Stimulated activated CD4-positive, alpha-beta T cell treated with anti-CD3 and anti-CD28 coated beads, TNF-alpha, amount 100 ng/mL, for 1 hour (primary cell): Measurements from ENCODE around the gene HEMK1.
A peak's percentile ranks its signal among the peaks of the same experiment; 100 is the strongest.

Experiments used
- DNase-seq, 3 donors: peaks; one replicate each; pipeline ENCODE4 v3.0.0-alpha.2; 2020; ENCODE audit warnings: low read depth in 3 of 3, low spot score in 1 of 3

The HEMK1 gene

DNA sequence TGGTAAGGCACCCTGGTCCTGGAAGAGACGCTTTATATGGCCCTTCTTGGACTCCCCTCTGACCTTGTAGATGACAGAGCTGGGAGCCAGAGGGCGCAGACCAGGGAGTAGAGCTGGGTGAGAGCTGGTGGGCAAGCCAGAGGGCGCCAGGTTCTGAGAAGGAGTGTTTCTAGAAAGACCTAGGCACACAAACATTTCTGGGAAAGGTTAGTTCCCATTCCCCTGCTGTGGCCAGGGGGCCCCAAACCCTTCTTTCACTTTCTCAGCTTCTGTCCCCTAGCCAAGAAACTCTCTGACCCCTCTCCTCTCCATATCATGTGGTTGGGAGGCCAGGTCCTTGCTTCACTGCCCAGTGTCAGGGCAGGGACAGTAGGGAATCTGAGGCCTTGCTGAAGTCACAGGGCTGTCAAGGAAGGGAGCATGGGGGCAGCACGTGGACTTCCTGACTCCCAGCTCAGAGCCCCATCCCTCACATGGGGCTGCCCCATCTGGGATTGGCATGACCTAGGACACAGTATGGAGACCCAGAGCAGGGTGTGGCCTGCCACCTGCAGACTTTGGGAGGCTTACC lies 3.6 kb downstream of the HEMK1 start:
- DNase-seq, result peak in 1 of 3 donors; percentile 35

DNA sequence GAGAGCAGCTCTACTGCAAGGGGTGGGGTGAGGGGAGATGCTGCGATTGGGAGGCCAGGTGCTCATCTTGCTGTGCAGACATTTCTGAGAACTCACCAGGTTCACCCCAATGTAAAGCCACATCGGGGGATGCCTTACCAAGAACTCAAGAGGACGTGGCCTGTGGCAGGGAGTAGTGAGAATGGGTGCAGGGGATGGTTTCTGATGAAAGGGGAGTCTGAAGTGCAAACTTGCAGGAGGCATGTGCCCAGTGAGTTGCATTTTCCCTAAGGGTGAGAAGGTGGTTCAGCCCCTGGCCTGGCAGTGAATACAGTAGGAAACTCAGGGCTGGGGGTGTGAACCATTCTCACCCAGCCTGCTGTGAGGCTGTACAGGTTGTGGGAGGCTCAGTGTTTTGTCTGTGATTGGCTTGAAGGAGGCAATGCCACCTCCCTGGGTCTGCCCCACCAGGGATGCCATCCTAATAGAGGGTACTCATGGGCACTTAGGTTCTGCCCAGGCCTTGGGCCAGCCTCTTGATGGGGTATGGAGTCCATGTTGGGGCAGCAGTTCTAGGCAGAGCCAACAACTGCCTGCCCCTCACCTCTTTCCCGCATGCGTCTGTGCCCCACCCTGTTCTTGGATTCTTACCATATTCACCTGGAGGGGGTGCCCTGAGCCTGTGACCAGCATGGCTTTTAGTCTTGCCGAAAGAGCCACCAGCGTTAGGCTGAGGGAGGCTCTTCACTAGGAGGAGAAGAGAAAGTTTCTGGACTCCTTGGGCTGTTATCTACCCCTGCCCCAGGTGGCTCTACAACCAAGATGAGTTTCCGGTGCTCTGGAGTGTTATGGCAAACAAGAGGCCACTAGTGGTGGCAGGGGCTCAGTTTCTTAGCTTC lies 4.5 kb downstream of the HEMK1 start:
- DNase-seq, result peak in 1 of 3 donors; percentile 32

GRCh38 chr3:50574444-50574831 lies 5.1 kb downstream of the HEMK1 start:
- DNase-seq, result no peak

GRCh38 chr3:50575372-50575771 lies 6.0 kb downstream of the HEMK1 start:
- DNase-seq, result no peak

DNA sequence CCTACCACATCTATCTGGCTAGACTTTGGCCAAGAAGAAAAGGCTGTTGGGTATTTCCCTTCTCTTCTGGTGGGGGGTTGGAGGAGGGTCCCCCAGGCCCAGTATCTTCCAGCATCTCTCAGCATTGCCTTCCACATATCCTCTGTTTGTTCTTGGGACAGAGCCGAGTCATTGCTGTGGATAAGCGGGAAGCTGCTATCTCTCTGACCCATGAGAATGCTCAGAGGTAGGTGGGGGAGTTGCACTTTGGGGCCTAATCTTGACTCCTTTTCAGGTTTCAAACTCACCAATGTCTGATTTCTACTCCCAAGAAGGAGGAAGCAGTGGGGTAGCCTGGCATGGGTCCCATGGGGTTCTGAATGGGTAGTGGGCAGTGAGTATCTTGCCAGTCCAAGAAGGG lies 8.0 kb downstream of the HEMK1 start:
- no peak for DNase-seq

DNA sequence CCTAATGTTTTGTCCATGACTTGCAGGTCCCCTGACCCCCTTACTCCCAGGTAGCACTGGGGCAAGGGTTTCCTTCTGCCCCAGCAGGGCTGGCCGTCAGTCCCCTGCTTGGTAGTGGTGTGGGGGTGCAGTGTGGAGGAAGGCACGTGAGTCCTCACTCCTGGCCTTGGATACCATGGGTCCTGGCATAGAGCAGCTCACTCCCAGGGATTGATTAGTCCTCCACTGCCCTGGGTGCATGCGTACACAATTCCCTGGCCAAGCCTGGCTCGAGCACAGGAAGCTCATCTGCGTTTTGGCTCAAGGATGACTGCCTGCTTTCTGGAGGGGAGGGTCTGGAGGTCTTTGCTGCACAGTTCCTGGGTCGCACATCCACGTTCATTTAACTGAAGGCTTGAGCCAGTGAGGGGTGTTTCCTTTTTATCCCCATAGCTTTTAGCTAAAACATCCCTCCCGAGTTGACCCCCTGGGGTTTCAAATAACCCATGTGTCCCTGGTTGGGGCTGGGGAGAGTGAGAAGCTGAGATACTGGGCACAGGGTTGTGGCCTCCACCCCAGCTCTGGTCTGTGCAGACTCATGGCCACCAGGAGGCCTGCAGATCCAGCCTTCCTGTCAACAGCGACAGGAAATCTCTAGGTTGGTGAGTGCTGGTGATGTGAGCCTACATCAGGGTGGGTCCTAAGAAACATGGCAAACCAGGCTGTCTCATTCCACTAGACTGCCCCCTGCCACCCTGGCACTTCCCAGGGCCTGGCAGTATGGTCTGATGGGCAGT lies 11.5 kb downstream of the HEMK1 start:
- DNase-seq, result no peak

- DNase-seq, result no peak
Observed at GRCh38 chr3:50581459-50581842, 12.1 kb downstream of the HEMK1 start.

- DNase-seq, result no peak
Observed at GRCh38 chr3:50582083-50582482, 12.8 kb downstream of the HEMK1 start.

- no peak for DNase-seq
Observed at GRCh38 chr3:50583897-50584296, 14.6 kb downstream of the HEMK1 start.

DNA sequence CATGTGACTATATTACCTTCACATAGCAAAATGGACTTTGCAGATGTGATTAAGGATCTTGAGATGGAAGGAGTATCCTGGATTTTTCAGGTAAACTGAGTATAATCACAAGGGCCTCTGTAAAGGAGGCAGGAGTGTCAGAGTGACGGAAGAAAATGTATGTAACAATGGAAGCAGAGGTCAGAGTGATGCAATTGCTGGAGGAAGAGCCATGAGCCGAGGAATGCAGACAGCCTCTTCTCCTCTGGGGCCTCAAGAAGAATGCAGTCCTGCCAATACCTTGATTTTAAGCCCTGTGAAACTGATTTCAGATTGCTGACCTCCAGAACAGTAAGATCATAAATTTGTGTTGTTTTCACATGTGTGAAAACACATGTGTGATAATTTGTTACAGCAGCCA lies 15.1 kb downstream of the HEMK1 start:
- DNase-seq, result no peak

GRCh38 chr3:50585919-50586762 lies 16.8 kb downstream of the HEMK1 start:
- DNase-seq, result no peak

DNA sequence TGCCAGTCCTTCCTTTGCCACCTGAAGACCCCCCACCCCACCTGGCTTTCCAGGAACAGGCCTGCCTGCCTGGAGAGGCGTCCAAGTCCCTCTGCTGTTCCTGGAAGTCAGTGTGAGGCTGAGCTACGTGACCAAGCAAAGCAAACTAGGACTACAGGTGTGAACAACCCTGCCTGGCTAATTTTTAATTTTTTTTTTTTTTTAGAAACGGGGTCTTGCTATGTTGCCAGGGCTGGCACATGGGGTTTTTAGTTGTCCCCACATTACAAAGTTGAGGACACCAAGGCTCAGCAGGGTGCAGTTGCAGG lies 17.4 kb downstream of the HEMK1 start:
- DNase-seq, result no peak

DNA sequence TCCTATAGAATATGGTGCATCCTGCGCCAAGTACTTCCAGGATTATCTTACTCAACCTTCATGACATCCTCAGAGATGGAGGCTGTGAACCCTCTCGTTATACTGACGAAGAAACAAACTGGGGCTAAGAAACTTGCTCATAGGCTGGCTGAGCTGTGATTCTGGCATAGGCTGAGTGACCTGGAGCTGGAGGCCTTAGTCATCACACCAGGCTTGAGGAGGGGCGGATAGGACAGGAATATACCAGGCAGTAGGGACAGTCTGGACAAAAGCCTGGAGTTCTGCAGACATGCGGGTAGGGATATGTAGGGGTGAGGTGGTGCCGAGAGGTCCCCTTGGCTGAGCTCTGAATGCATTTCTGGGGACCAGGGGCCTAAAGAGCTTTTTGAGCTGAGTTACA lies 18.1 kb downstream of the HEMK1 start:
- DNase-seq, result no peak

DNA sequence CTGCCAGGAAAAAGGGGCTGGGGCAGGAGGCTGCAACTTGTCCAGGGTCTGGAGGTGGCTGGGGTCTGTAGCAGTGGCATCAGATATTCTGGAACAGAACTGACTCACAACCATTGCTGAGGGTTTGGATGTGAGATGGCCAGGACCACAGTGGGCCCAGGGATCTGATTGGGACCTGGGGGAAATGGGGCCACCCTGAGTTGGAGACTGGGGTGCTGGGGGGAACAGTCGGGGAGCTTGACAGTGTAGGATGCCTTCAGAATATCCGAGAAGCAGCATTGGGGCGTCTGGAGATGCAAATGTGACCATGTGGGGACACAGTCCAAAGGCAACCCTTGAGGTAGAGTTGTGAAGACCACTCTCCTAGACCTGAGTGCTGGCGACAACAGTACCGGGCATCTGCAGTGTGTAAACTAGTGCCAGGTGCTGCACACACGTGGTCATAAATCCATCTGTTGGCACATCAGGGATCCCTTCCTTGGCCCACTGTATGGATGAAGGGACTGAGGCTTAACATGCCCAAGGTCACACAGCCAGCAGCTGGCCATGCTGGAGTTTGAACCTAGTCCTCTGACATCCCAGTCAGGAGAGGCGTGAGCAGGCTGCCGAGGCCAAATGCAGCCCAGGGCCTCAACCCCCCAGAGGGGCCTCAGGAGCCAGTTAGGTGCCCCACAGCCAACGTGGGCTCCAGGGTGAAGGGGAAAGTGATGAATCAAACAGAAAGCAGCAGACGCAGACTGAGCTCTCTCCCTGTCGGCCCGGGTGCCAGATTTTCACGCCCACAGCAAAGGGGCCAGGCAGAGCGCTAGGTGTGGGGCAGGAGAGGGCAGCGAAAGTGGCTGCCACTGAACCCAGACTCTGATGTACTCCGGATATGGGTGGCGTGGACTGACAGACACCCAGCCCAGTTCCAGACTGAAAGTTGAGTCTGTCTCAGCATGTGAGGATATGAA lies 18.8 kb downstream of the HEMK1 start:
- DNase-seq, result peak in 1 of 3 donors; percentile 68

GRCh38 chr3:50588759-50589433 lies 19.6 kb downstream of the HEMK1 start:
- no peak for DNase-seq

- no peak for DNase-seq
Observed at GRCh38 chr3:50591196-50591741, 21.9 kb downstream of the HEMK1 start.

DNA sequence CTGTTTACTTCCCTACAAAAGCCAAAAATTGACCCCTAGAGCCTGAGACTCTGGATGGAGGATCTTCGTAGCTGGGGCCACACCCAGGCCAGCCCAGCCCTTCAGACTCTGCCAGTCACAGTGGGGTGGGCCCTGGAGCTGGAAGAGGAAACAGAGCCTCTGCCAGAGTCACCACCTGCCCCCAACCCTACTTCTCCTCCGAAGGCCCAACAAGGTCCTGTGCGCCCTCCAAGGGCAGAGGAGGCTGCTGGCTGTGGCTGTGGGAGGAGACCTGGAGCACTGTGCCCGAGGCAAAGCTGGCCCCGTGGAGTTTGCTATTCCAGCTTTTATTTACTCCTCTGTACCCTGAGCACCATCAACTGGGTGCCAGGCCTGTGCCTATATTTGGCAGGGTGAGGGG lies 23.2 kb downstream of the HEMK1 start:
- no peak for DNase-seq

DNA sequence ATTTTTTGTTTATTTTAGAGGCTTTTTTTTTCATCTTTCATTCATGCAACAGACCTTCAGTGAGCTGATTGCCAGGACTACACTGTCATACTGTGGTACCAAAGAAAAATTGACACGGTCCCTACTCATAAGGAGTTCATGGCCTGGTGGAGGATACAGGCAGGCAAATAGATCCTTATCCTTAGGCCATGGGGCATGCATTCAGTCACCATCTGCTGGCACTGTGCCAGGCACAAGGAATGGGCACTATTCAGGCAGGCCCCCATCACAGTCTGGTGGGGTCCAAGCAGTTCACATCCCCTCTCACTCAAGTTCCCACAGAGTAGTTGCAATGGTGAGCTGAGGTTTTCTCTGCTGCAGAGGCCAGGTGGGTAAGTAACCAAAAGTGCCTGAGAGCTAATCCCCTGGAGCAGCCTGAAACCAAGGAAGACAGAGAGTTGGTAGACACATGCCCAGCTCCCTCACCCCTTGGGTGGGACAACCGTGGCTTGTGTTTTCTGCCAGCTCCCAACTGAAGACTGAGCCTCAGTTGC lies 25.0 kb downstream of the HEMK1 start:
- no peak for DNase-seq

GRCh38 chr3:50599115-50599715 lies 29.9 kb downstream of the HEMK1 start:
- DNase-seq, result no peak
